H1 (cell line): Measurements from ENCODE around the gene DEAF1. TPM values are rescaled to one million over a fixed set of nuclear protein-coding genes. Genes with fewer than 3 reads are reported as not detected.

Source experiments
- CTCF ChIA-PET: fragments of 300-600 bp; sonication (Branson Sonifier 250); formaldehyde crosslinking; loops from one replicate; lab custom pipeline; 2021; ENCODE audit not compliant: partially characterized antibody; lab: Charles Lee
- POLR2A ChIA-PET: fragments of 300-600 bp; sonication (Branson Sonifier 250); formaldehyde crosslinking; loops from one replicate; lab custom pipeline; 2021; ENCODE audit warnings: inconsistent platforms; ENCODE audit not compliant: partially characterized antibody; lab: Charles Lee
- DNase-seq, 2 experiments: peaks; one replicate each; pipeline versions ENCODE4 v3.0.0 to v3.0.0-alpha.2; 2010 to 2022; ENCODE audit warnings: low spot score in 2 of 2, low read depth in 1 of 2, mixed read lengths in 1 of 2
- FAIRE-seq: peaks from 2 replicates; lab custom pipeline; 2011; peaks lifted over from hg19 to GRCh38; lab: Jason Lieb, UNC
- H2AFZ ChIP-seq: 2 replicates; pipeline ENCODE4 v1.8.1; 2012; ENCODE audit warnings: low read length, inconsistent platforms
- H2AK5ac ChIP-seq: 2 replicates; pipeline ENCODE4 v1.6.1; 2013; ENCODE audit warnings: low read depth, low read length
- H2BK120ac ChIP-seq: replicated peaks from 2 replicates; pipeline ENCODE3; 2013; ENCODE audit warnings: low read depth, low read length, inconsistent platforms
- H2BK12ac ChIP-seq: 2 replicates; pipeline ENCODE4 v1.6.1; 2013; ENCODE audit warnings: low read depth, low read length
- H2BK15ac ChIP-seq: 2 replicates; pipeline ENCODE4 v1.6.1; 2013; ENCODE audit warnings: low read length
- H2BK20ac ChIP-seq: 2 replicates; pipeline ENCODE4 v1.6.1; 2013; ENCODE audit warnings: low read length
- H2BK5ac ChIP-seq: 2 replicates; pipeline ENCODE4 v1.6.1; 2013; ENCODE audit warnings: low read depth, low read length
- H3K14ac ChIP-seq: 2 replicates; pipeline ENCODE4 v1.6.1; 2013; ENCODE audit warnings: inconsistent platforms; ENCODE audit not compliant: insufficient read length
- H3K18ac ChIP-seq: 2 replicates; pipeline ENCODE4 v1.6.1; 2013; ENCODE audit warnings: low read length; ENCODE audit errors: extremely low read depth
- H3K23ac ChIP-seq: 2 replicates; pipeline ENCODE4 v1.6.1; 2013; ENCODE audit warnings: inconsistent platforms; ENCODE audit not compliant: insufficient read length
- H3K23me2 ChIP-seq: 2 replicates; pipeline ENCODE4 v1.6.1; 2013; ENCODE audit warnings: low read depth, low read length
- H3K27ac ChIP-seq: 2 replicates; pipeline ENCODE4 v1.6.1; 2011; ENCODE audit warnings: low read depth, low read length, inconsistent platforms
- H3K27me3 ChIP-seq, 4 experiments: replicated peaks in 1 of 4; 1 replicate in 1 of 4; 2 replicates in 3 of 4; pipeline versions ENCODE4 v1.6.1 to v1.8.1; 2011 to 2013; ENCODE audit warnings: low read length in 3 of 4, mild to moderate bottlenecking in 3 of 4, inconsistent platforms in 2 of 4, mixed read lengths in 2 of 4, moderate library complexity in 1 of 4; ENCODE audit not compliant: control insufficient read depth in 3 of 4, insufficient read depth in 3 of 4; ENCODE audit errors: extremely low read depth in 1 of 4
- H3K36me3 ChIP-seq, 4 experiments: 2 replicates each; pipeline versions ENCODE4 v1.6.1 to v1.8.1; 2011 to 2013; ENCODE audit warnings: mild to moderate bottlenecking in 4 of 4, low read length in 3 of 4, moderate library complexity in 2 of 4, control low read depth in 1 of 4, inconsistent platforms in 1 of 4; ENCODE audit not compliant: insufficient read depth in 4 of 4, control insufficient read depth in 2 of 4
- H3K4ac ChIP-seq: replicated peaks from 2 replicates; pipeline ENCODE3; 2013; ENCODE audit warnings: low read length, low read depth, mixed read lengths, inconsistent platforms; ENCODE audit not compliant: insufficient read length
- H3K4me1 ChIP-seq, 4 experiments: replicated peaks in 1 of 4; 1 replicate in 1 of 4; 2 replicates in 3 of 4; pipeline versions ENCODE4 v1.6.1 to v1.8.1; 2011 to 2013; ENCODE audit warnings: low read length in 3 of 4, inconsistent platforms in 2 of 4, mixed read lengths in 1 of 4; ENCODE audit not compliant: insufficient read depth in 4 of 4, control insufficient read depth in 3 of 4
- H3K4me2 ChIP-seq, 2 experiments: 2 replicates each; pipeline versions ENCODE4 v1.6.1 to v1.8.1; 2011 to 2013; ENCODE audit warnings: low read depth in 2 of 2, low read length in 2 of 2, control low read depth in 1 of 2, inconsistent platforms in 1 of 2, mild to moderate bottlenecking in 1 of 2; ENCODE audit not compliant: insufficient read depth in 1 of 2
- H3K4me3 ChIP-seq, 4 experiments: fragments of 200-600, 300-600 bp in 1 of 4; sonication (generic), shearing (Covaris generic), sonication (Bioruptor Twin) in 1 of 4; 2 replicates each; pipeline versions ENCODE4 v1.5.1 to v1.8.1; 2011 to 2016; ENCODE audit warnings: low read length in 4 of 4, low read depth in 3 of 4, control low read depth in 2 of 4, inconsistent platforms in 2 of 4, mild to moderate bottlenecking in 2 of 4, mixed read lengths in 1 of 4, moderate library complexity in 1 of 4; ENCODE audit not compliant: insufficient read depth in 2 of 4; ENCODE audit errors: extremely low read depth in 1 of 4
- H3K56ac ChIP-seq: replicated peaks from 2 replicates; pipeline ENCODE3; 2013; ENCODE audit warnings: low read depth, mild to moderate bottlenecking, mixed read lengths, low read length, inconsistent platforms; ENCODE audit not compliant: insufficient read length
- H3K79me1 ChIP-seq: 2 replicates; pipeline ENCODE4 v1.6.1; 2013; ENCODE audit warnings: low read depth, low read length, control low read depth
- H3K79me2 ChIP-seq, 2 experiments: 2 replicates each; pipeline versions ENCODE4 v1.6.1 to v1.8.1; 2012 to 2013; ENCODE audit warnings: low read length in 2 of 2, mild to moderate bottlenecking in 2 of 2, inconsistent platforms in 1 of 2; ENCODE audit not compliant: insufficient read depth in 2 of 2, control insufficient read depth in 1 of 2
- H3K9ac ChIP-seq, 4 experiments: replicated peaks in 1 of 4; 1 replicate in 1 of 4; 2 replicates in 3 of 4; pipeline versions ENCODE4 v1.6.1 to v1.8.1; 2011 to 2013; ENCODE audit warnings: low read depth in 3 of 4, low read length in 3 of 4, control low read depth in 2 of 4, mild to moderate bottlenecking in 2 of 4, moderate library complexity in 2 of 4, inconsistent platforms in 1 of 4; ENCODE audit errors: extremely low read depth in 1 of 4
- H3K9me3 ChIP-seq, 2 experiments: 2 replicates each; pipeline versions ENCODE4 v1.6.1 to v1.8.1; 2012 to 2013; ENCODE audit warnings: mild to moderate bottlenecking in 2 of 2, moderate library complexity in 2 of 2, control low read depth in 1 of 2, inconsistent platforms in 1 of 2, low read depth in 1 of 2, low read length in 1 of 2, mixed read lengths in 1 of 2; ENCODE audit not compliant: insufficient read depth in 2 of 2
- H4K20me1 ChIP-seq, 2 experiments: replicated peaks in 1 of 2; 2 replicates each; pipeline versions ENCODE3 to v1.8.1; 2011 to 2013; ENCODE audit warnings: inconsistent platforms in 2 of 2, low read length in 2 of 2, mild to moderate bottlenecking in 1 of 2; ENCODE audit not compliant: insufficient read depth in 2 of 2, control insufficient read depth in 1 of 2
- H4K5ac ChIP-seq: 2 replicates; pipeline ENCODE4 v1.6.1; 2013; ENCODE audit warnings: low read length, low read depth, mixed read lengths, inconsistent platforms; ENCODE audit not compliant: insufficient read length
- H4K8ac ChIP-seq: 2 replicates; pipeline ENCODE4 v1.8.0; 2013; ENCODE audit warnings: mild to moderate bottlenecking, moderate library complexity, low read length, inconsistent platforms; ENCODE audit not compliant: insufficient read depth; ENCODE audit errors: extremely low read depth
- H4K91ac ChIP-seq: replicated peaks from 2 replicates; pipeline ENCODE3; 2013; ENCODE audit warnings: low read length, mixed read lengths, inconsistent platforms; ENCODE audit not compliant: insufficient read length
- EP300 ChIP-seq, 2 experiments: IDR thresholded peaks; 1 replicate in 1 of 2; 2 replicates in 1 of 2; pipeline ENCODE4 v1.6.1; 2011 to 2012; ENCODE audit warnings: low read depth in 2 of 2, low read length in 2 of 2, mild to moderate bottlenecking in 2 of 2, borderline replicate concordance in 1 of 2, inconsistent platforms in 1 of 2, moderate library complexity in 1 of 2
- FOSL1 ChIP-seq: IDR thresholded peaks from 2 replicates; pipeline ENCODE4 v1.6.1; 2011; ENCODE audit warnings: mild to moderate bottlenecking, low read depth, low read length, moderate library complexity; ENCODE audit not compliant: insufficient read depth
- GABPA ChIP-seq: IDR thresholded peaks from 2 replicates; pipeline ENCODE4 v1.6.1; 2011; ENCODE audit warnings: mild to moderate bottlenecking, low read length, moderate library complexity, borderline replicate concordance; ENCODE audit not compliant: insufficient read depth
- NRF1 ChIP-seq: IDR thresholded peaks from 2 replicates; pipeline ENCODE4 v1.6.1; 2011; ENCODE audit warnings: mild to moderate bottlenecking, low read depth, low read length, improper control_type of control experiment
- PHF8 ChIP-seq: fragments of 200-600 bp; sonication (generic); conservative IDR thresholded peaks from 2 replicates; pipeline ENCODE4 v1.7.1; 2012; ENCODE audit warnings: low read depth, mild to moderate bottlenecking, inconsistent platforms, low read length, moderate library complexity
- SIX5 ChIP-seq: IDR thresholded peaks from 2 replicates; pipeline ENCODE4 v1.6.1; 2011; ENCODE audit warnings: mild to moderate bottlenecking, low read depth, low read length
- TAF7 ChIP-seq: optimal IDR thresholded peaks from 2 replicates; pipeline ENCODE3; 2011; ENCODE audit warnings: low read depth, mild to moderate bottlenecking, inconsistent platforms, low read length, moderate library complexity, borderline replicate concordance
- WGBS, 2 experiments: shearing (Covaris generic) in 1 of 2; methylation state at CpG; one replicate each; pipeline versions ENCODE4 v1.1.6 to v1.1.7; 2013 to 2015; ENCODE audit warnings: low lambda C conversion rate in 2 of 2, mixed read lengths in 2 of 2, inconsistent platforms in 1 of 2, low coverage in 1 of 2, missing lambda C conversion rate in 1 of 2; ENCODE audit not compliant: insufficient replicate concordance in 2 of 2, insufficient coverage in 1 of 2, insufficient read length in 1 of 2; ENCODE audit errors: extremely low coverage in 1 of 2, missing lambda C conversion rate in 1 of 2; 5-methylcytosine and 5-hydroxymethylcytosine counted together
- polyA plus RNA-seq, 7 experiments: library from polyadenylated mRNA; depleted of rRNA in 3 of 7; stranded (reverse) in 5 of 7; unstranded in 2 of 7; fragments of >200 nt in 5 of 7; fragments of 200-250 nt in 2 of 7; gene quantifications; 1 replicate in 5 of 7; 2 replicates in 1 of 7; 4 replicates in 1 of 7; pipeline versions ENCODE4 v1.2.1 to v1.2.3, GENCODE V29; 2011 to 2013; ENCODE audit warnings: missing spikeins in 2 of 7, mixed read lengths in 2 of 7
- total RNA-seq: library from RNA; stranded (reverse); fragmentation: NEBNext Ultra II Directional; extraction: Animal tissue kit (Norgen Biotek cat#: 25700); gene quantifications from 2 replicates; pipeline ENCODE4 v1.2.1, GENCODE V29; 2021

The DEAF1 gene
- total and polyA plus RNA-seq, 2 of the 8 experiments (the other 6 are each of a cell fraction or from before 2014, with no cell fraction given) = 47.3 to 58.4 TPM

DNA sequence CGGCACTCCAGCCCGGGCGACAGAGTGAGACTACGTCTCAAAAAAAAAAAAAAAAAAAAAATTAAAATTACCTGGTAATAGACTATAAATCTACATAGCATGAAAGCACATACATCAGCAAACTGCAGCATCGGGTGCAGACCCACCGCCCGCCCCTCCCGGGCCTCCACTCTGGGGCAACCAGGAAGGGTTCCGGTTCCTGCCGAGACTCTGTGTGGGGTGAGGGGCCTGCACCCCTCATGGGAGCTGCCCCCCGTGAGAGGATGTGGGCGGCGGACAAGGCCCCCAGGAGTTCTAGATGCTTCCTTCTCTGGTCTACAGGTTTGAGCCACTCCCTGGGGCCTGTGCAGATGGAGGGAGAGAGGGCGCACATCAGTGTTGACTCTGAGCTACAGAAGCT lies 48.8 kb downstream of the DEAF1 start:
- no peaks in the 10 kb centered on the region for H3K79me1 ChIP-seq
- no peaks in the 10 kb centered on the region; a peak in 1 of 4 replicates for H3K9me3 ChIP-seq
- H3K27me3 ChIP-seq = no peaks in the 10 kb centered on the region; a peak in 1 of 7 replicates
- no peak overlapping the region for H4K91ac ChIP-seq
- peaks cover 0 to under 1% (median 0%) of the 10 kb centered on the region in 4 experiments; a peak in 2 of 7 replicates for H3K4me1 ChIP-seq
- H3K9ac ChIP-seq = no peak overlapping the region
- no peak overlapping the region for H4K8ac ChIP-seq
- H2BK15ac ChIP-seq = no peak overlapping the region
- H3K4me2 ChIP-seq = no peak overlapping the region
- peaks cover 0 to 4% of the 10 kb centered on the region in 2 experiments for H4K20me1 ChIP-seq
- no peaks in the 10 kb centered on the region for H3K79me2 ChIP-seq
- no peak overlapping the region for H3K23ac ChIP-seq
- no peak overlapping the region for H4K5ac ChIP-seq
- H2BK20ac ChIP-seq = no peak overlapping the region
- H3K4me3 ChIP-seq = no peak overlapping the region
- no peak overlapping the region for H3K56ac ChIP-seq
- CTCF ChIA-PET = interaction anchor here (0.6 to 1.5 kb wide), 5 partner anchors 9 to 89 kb away, joined by 3 read pairs; partner anchors contain the start of gene DRD4
- no peak overlapping the region for H2AFZ ChIP-seq
- no peak overlapping the region for H3K4ac ChIP-seq
- H3K14ac ChIP-seq = no peak overlapping the region
- DNase-seq = no peak
- H3K18ac ChIP-seq = no peak overlapping the region
- H3K36me3 ChIP-seq = peaks cover 0 to 6% (median 3%) of the 10 kb centered on the region in 4 experiments; a peak in 4 of 8 replicates
- H3K27ac ChIP-seq = no peak overlapping the region
- FAIRE-seq = no peak
- no peak overlapping the region for H2BK12ac ChIP-seq
- POLR2A ChIA-PET = interaction anchor here (0.7 to 4.2 kb wide), 6 partner anchors 10 to 132 kb away, joined by 3 to 19 read pairs (median 3); partner anchors contain the start of gene SCT
- H2BK5ac ChIP-seq = no peak overlapping the region
- H2AK5ac ChIP-seq = no peak overlapping the region
- H2BK120ac ChIP-seq = no peak overlapping the region
- WGBS, 2 experiments = 97% methylated on average over 9 of the region's 14 CpGs; no CpG with 5 or more reads in 1 of the 2 experiments
- H3K23me2 ChIP-seq = no peaks in the 10 kb centered on the region
- no peak for TF ChIP-seq GABPA
- TF ChIP-seq NRF1 = no peak
- TF ChIP-seq SIX5 = no peak
- TF ChIP-seq TAF7 = no peak
- TF ChIP-seq EP300 (IDR thresholded peaks at IDR 0.05; ENCODE audit: borderline replicate concordance in 1 of 2, low read depth in 2 of 2, low read length in 2 of 2) = no peak
- no peak for TF ChIP-seq FOSL1
- TF ChIP-seq PHF8 = no peak
